Measurements from ENCODE around the gene DNAJC15.
"Not testable (repeated sequence)": the region's sequence is repeated elsewhere in the genome, so short reads cannot be mapped to it uniquely, and the experiment has no call there.

DNAJC15 gene

DNA sequence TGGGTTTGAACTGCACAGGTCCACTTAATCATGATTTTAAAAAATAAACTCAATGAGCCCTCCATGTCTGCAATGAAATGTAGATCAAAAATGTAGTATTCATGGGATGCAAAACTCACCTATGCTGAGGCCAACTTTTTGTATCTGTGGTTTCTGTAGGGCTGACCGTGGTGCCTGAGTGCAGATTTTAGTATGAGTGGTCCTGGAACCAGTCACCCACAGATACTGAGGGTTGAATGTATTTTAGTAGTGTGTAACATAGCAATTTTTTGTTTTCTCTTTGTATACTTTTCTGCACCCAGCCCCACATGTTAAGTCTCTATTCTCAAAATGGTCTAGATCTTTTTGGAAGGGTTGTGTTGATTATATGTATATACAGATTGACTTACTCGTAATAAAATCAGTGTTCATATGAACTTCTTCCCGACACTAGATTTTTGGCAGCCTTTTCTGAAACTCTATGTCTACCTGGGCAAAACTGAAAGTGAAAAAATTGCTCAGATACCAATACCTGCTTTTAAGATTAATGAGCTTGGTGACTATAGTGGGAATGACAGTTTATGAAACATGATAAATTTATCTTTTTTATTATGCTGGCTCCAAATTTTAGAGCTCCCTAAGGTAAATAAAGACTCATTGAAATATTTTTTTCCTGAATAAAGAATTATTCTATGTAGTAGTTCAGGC is 51.6 kb downstream of the DNAJC15 start:
- no peak overlapping the region for H3K27ac ChIP-seq
- no peaks in the 10 kb centered on the region for H3K36me3 ChIP-seq
- no peak overlapping the region for H3K4me3 ChIP-seq (ENCODE audit: low read depth, low read length)
- TF ChIP-seq, protein P1, sequence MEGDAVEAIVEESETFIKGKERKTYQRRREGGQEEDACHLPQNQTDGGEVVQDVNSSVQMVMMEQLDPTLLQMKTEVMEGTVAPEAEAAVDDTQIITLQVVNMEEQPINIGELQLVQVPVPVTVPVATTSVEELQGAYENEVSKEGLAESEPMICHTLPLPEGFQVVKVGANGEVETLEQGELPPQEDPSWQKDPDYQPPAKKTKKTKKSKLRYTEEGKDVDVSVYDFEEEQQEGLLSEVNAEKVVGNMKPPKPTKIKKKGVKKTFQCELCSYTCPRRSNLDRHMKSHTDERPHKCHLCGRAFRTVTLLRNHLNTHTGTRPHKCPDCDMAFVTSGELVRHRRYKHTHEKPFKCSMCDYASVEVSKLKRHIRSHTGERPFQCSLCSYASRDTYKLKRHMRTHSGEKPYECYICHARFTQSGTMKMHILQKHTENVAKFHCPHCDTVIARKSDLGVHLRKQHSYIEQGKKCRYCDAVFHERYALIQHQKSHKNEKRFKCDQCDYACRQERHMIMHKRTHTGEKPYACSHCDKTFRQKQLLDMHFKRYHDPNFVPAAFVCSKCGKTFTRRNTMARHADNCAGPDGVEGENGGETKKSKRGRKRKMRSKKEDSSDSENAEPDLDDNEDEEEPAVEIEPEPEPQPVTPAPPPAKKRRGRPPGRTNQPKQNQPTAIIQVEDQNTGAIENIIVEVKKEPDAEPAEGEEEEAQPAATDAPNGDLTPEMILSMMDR (IDR thresholded peaks at IDR 0.05; ENCODE audit: low read depth, low read length) = no peak
- H3K9me3 ChIP-seq (ENCODE audit: severe bottlenecking) = no peaks in the 10 kb centered on the region
- no peak for DNase-seq
- H3K27me3 ChIP-seq (ENCODE audit: insufficient read depth, low read depth, severe bottlenecking) = no peaks in the 10 kb centered on the region

DNA sequence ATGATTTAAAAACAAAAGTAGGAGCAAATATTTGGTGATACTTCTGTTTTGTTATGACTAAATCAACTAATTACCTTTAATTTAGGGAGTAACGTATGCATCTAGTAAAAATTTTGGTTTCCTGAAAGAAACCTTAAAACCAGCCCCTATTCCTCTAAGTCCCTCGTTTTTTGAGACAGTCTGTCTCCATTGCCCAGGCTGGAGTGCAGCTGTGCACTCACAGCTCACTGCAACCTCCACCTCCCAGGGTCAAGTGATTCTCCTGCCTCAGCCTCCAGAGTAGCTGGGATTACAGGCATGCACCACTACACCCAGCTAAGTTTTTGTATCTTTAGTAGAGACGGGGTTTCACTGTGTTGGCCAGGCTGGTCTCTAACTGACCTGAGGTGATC is 52.1 kb downstream of the DNAJC15 start:
- not testable (repeated sequence) for H3K9me3 ChIP-seq (ENCODE audit: severe bottlenecking); DNase-seq; H3K36me3 ChIP-seq; H3K27ac ChIP-seq; H3K4me3 ChIP-seq (ENCODE audit: low read depth, low read length); H3K27me3 ChIP-seq (ENCODE audit: insufficient read depth, low read depth, severe bottlenecking)

- H3K27me3 ChIP-seq (ENCODE audit: insufficient read depth, low read depth, severe bottlenecking) = no peaks in the 10 kb centered on the region
- no peak overlapping the region for H3K4me3 ChIP-seq (ENCODE audit: low read depth, low read length)
- H3K36me3 ChIP-seq = no peaks in the 10 kb centered on the region
- no peak for DNase-seq
- no peaks in the 10 kb centered on the region for H3K9me3 ChIP-seq (ENCODE audit: severe bottlenecking)
- H3K27ac ChIP-seq = no peak overlapping the region
- TF ChIP-seq, protein P1 (IDR thresholded peaks at IDR 0.05; ENCODE audit: low read depth, low read length) = no peak
Measured at GRCh38 chr13:43077046-43077445, 53.7 kb downstream of the DNAJC15 start.

GRCh38 chr13:43077461-43077860 is 54.1 kb downstream of the DNAJC15 start:
- Histone ChIP-seq H3K27ac (no peak overlapping the region), H3K9me3 (ENCODE audit: severe bottlenecking) (no peaks in the 10 kb centered on the region), H3K4me3 (ENCODE audit: low read depth, low read length) (no peak overlapping the region), H3K27me3 (ENCODE audit: insufficient read depth, low read depth, severe bottlenecking) (no peaks in the 10 kb centered on the region), H3K36me3 (no peaks in the 10 kb centered on the region)
- DNase-seq = no peak
- TF ChIP-seq, protein P1 (IDR thresholded peaks at IDR 0.05; ENCODE audit: low read depth, low read length) = no peak

DNA sequence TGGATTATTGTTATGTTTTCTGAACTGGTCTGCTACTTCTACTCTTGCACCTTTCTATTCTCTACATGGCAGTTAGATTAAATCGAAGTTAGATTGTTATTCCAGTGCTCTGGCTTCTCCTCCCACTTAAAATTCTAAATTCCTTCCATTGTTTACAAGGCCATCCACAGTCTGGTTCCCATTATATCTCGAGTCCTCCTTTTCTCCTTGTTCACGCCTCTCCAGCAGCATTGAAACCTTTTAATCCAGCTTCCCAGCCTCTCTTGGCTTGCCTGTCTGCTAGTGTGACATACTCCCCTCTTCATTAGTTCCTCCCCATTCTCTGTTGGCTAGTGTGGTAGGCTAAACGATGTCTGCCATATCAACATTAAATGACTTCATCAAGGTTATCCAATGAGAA is 54.5 kb downstream of the DNAJC15 start:
- H3K9me3 ChIP-seq (ENCODE audit: severe bottlenecking) = no peaks in the 10 kb centered on the region
- TF ChIP-seq, protein P1 (IDR thresholded peaks at IDR 0.05; ENCODE audit: low read depth, low read length) = no peak
- DNase-seq = no peak
- no peaks in the 10 kb centered on the region for H3K27me3 ChIP-seq (ENCODE audit: insufficient read depth, low read depth, severe bottlenecking)
- H3K27ac ChIP-seq = no peak overlapping the region
- no peaks in the 10 kb centered on the region for H3K36me3 ChIP-seq
- no peak overlapping the region for H3K4me3 ChIP-seq (ENCODE audit: low read depth, low read length)

GRCh38 chr13:43078399-43078798 is 55.0 kb downstream of the DNAJC15 start:
- TF ChIP-seq, protein P1 (IDR thresholded peaks at IDR 0.05; ENCODE audit: low read depth, low read length) = no peak
- no peak for DNase-seq
- Histone ChIP-seq H3K27ac (no peak overlapping the region), H3K4me3 (ENCODE audit: low read depth, low read length) (no peak overlapping the region), H3K27me3 (ENCODE audit: insufficient read depth, low read depth, severe bottlenecking) (no peaks in the 10 kb centered on the region), H3K9me3 (ENCODE audit: severe bottlenecking) (no peaks in the 10 kb centered on the region), H3K36me3 (no peaks in the 10 kb centered on the region)
